ENCODE measurements around the gene NEK8. TPM values are rescaled to one million over a fixed set of nuclear protein-coding genes. Genes with fewer than 3 reads are reported as not detected.
"Not testable (repeated sequence)": the region's sequence is repeated elsewhere in the genome, so short reads cannot be mapped to it uniquely, and the experiment has no call there.

The NEK8 gene
- total RNA-seq, 3 donors from 2014 or later: 5.8 to 7.7 (median 7.6) TPM

GRCh38 chr17:28777178-28777577, 48.6 kb downstream of the NEK8 start:
- no peak for ATAC-seq
- H3K36me3 Mint-ChIP-seq (ENCODE audit: insufficient read depth): peaks cover 19% of the 10 kb centered on the region

GRCh38 chr17:28779601-28780000, 51.0 kb downstream of the NEK8 start:
- not testable (repeated sequence) for DNase-seq; H3K27me3 Mint-ChIP-seq (ENCODE audit: low read depth); H3K9me3 Mint-ChIP-seq; H3K4me3 Mint-ChIP-seq; ATAC-seq
- H3K36me3 Mint-ChIP-seq (ENCODE audit: insufficient read depth): peaks cover 17% of the 10 kb centered on the region
- H3K4me1 Mint-ChIP-seq (ENCODE audit: low read depth): peaks cover 27% of the 10 kb centered on the region

More at GRCh38 chr17:28777178-28777577, 48.6 kb downstream of the NEK8 start:
- H3K4me1 Mint-ChIP-seq (ENCODE audit: low read depth): peaks cover 33% of the 10 kb centered on the region
- H3K27me3 Mint-ChIP-seq (ENCODE audit: low read depth): no peaks in the 10 kb centered on the region
- no peak overlapping the region for H3K4me3 Mint-ChIP-seq
- H3K9me3 Mint-ChIP-seq: no peaks in the 10 kb centered on the region
- DNase-seq: no peak

GRCh38 chr17:28783161-28783560, 54.6 kb downstream of the NEK8 start:
- Mint-ChIP-seq H3K4me1 (ENCODE audit: low read depth) (peaks cover 13% of the 10 kb centered on the region), H3K27me3 (ENCODE audit: low read depth) (no peaks in the 10 kb centered on the region), H3K9me3 (no peaks in the 10 kb centered on the region), H3K4me3 (no peak overlapping the region), H3K36me3 (ENCODE audit: insufficient read depth) (peaks cover 17% of the 10 kb centered on the region)
- ATAC-seq (no peak), DNase-seq (no peak)

- no peaks in the 10 kb centered on the region for H3K27me3 Mint-ChIP-seq (ENCODE audit: low read depth)
- H3K4me1 Mint-ChIP-seq (ENCODE audit: low read depth): peaks cover 17% of the 10 kb centered on the region
- no peak overlapping the region for H3K4me3 Mint-ChIP-seq
Measured at GRCh38 chr17:28788100-28788499, 59.5 kb downstream of the NEK8 start.

More at GRCh38 chr17:28788100-28788499, 59.5 kb downstream of the NEK8 start:
- ATAC-seq (no peak), DNase-seq (no peak)
- H3K9me3 Mint-ChIP-seq: no peaks in the 10 kb centered on the region
- H3K36me3 Mint-ChIP-seq (ENCODE audit: insufficient read depth): peaks cover 5% of the 10 kb centered on the region

Other genes with a start within 250 kb of the NEK8 start
- gene FOXN1, start 222.4 kb upstream of the NEK8 start, total RNA-seq: not detected
- gene UNC119, start 176.2 kb upstream of the NEK8 start, total RNA-seq: 10 to 100 TPM; 21.7 to 26.0 (median 21.8) TPM
- 10 to 100 TPM; 47.0 to 49.9 (median 48.3) TPM for gene PIGS, start 157.3 kb upstream of the NEK8 start, total RNA-seq
- gene ALDOC, start 151.9 kb upstream of the NEK8 start, total RNA-seq: 10 to 100 TPM; 12.4 to 18.4 (median 16.5) TPM
- gene SPAG5, start 129.8 kb upstream of the NEK8 start, total RNA-seq: 10 to 100 TPM; 23.8 to 30.4 (median 30.1) TPM
- 10 to 100 TPM; 24.6 to 25.3 (median 24.7) TPM for gene RSKR, start 114.6 kb upstream of the NEK8 start, total RNA-seq
- gene BLTP2, start 83.6 kb upstream of the NEK8 start, total RNA-seq: 100 to 1,000 TPM; 167 to 201 (median 183) TPM
- gene SDF2, start 66.9 kb upstream of the NEK8 start, total RNA-seq: 10 to 100 TPM; 42.8 to 46.6 (median 45.4) TPM
- gene SUPT6H, start 66.6 kb upstream of the NEK8 start, total RNA-seq: 100 to 1,000 TPM in 1 of 3 donors, 10 to 100 TPM in 2; 88.5 to 105 (median 98.3) TPM
- gene PROCA1, start 16.9 kb upstream of the NEK8 start, total RNA-seq: 1 to 10 TPM in 2 of 3 donors, under 1 TPM in 1; 0.83 to 1.2 (median 1.1) TPM
- 100 to 1,000 TPM in 1 of 3 donors, 10 to 100 TPM in 2; 11.3 to 100 (median 14.1) TPM for gene RAB34, start 10.9 kb upstream of the NEK8 start, total RNA-seq
- gene RPL23A, start 8.8 kb upstream of the NEK8 start, total RNA-seq: 1,000 to 10,000 TPM; 2,218 to 2,392 (median 2,312) TPM
- 10 to 100 TPM; 20.8 to 28.5 (median 23.8) TPM for gene TLCD1, start 2.6 kb upstream of the NEK8 start, total RNA-seq
- gene TRAF4, start 15.2 kb downstream of the NEK8 start, total RNA-seq: 100 to 1,000 TPM; 221 to 247 (median 229) TPM
- gene FAM222B, start 114.0 kb downstream of the NEK8 start, total RNA-seq: 10 to 100 TPM; 23.5 to 26.4 (median 24.9) TPM
- gene ERAL1, start 126.2 kb downstream of the NEK8 start, total RNA-seq: 10 to 100 TPM; 79.8 to 81.3 (median 80.8) TPM
- 10 to 100 TPM; 48.3 to 62.9 (median 59.3) TPM for gene FLOT2, start 168.9 kb downstream of the NEK8 start, total RNA-seq
- gene DHRS13, start 174.3 kb downstream of the NEK8 start, total RNA-seq: 10 to 100 TPM; 20.7 to 24.5 (median 21.8) TPM
- gene PHF12, start 222.7 kb downstream of the NEK8 start, total RNA-seq: 10 to 100 TPM; 45.2 to 48.6 (median 47.8) TPM

Measured in activated T-cell treated with anti-CD3 and anti-CD28 coated beads, Interleukin-2, amount 50 U/mL, for 4 hours (primary cell).